ENCODE results near the gene CNBP. TPM values are rescaled to one million over a fixed set of nuclear protein-coding genes. Genes with fewer than 3 reads are reported as not detected.
A peak's percentile ranks its signal among the peaks of the same experiment; 100 is the strongest.

CNBP gene
- total RNA-seq, 2 donors from 2014 or later: 284 to 343 TPM

- no peak for TF ChIP-seq CTCF (conservative IDR thresholded peaks at IDR 0.05)
- Mint-ChIP-seq H3K9me3 (no peaks in the 10 kb centered on the region), H3K27me3 (ENCODE audit: insufficient read depth) (no peaks in the 10 kb centered on the region), H3K27ac (no peak overlapping the region), H3K4me3 (no peak overlapping the region), H3K36me3 (ENCODE audit: low read depth) (no peaks in the 10 kb centered on the region), H3K4me1 (peaks cover 18% of the 10 kb centered on the region)
- 92 to 95% methylated on average over 4 to 6 of the region's 7 CpGs for WGBS, 2 experiments (ENCODE audit: insufficient coverage in 1 of 2, insufficient read length in 1 of 2)
- Histone ChIP-seq H3K4me1 (ENCODE audit: control insufficient read depth, insufficient read depth, low read length) (no peaks in the 10 kb centered on the region), H3K36me3 (ENCODE audit: control insufficient read depth, insufficient read depth, low read length) (no peaks in the 10 kb centered on the region), H3K4me3 (ENCODE audit: low read length) (no peak overlapping the region), H3K27me3 (ENCODE audit: control insufficient read depth, insufficient read depth, low read length, poor library complexity, severe bottlenecking) (no peaks in the 10 kb centered on the region), H3K9ac (ENCODE audit: extremely low read depth, low read length, poor library complexity, severe bottlenecking) (no peak overlapping the region), H3K9me3 (ENCODE audit: control insufficient read depth, low read length) (no peaks in the 10 kb centered on the region), H3K27ac (ENCODE audit: low read depth, low read length) (no peak overlapping the region)
- DNase-seq: no peak
Observed at GRCh38 chr3:129230311-129231019, 46.8 kb upstream of the CNBP start.

GRCh38 chr3:129228891-129229585 lies 45.3 kb upstream of the CNBP start:
- H3K4me3 Mint-ChIP-seq: no peak overlapping the region
- Histone ChIP-seq H3K4me3 (ENCODE audit: low read length) (no peak overlapping the region), H3K36me3 (ENCODE audit: control insufficient read depth, insufficient read depth, low read length) (no peaks in the 10 kb centered on the region), H3K27ac (ENCODE audit: low read depth, low read length) (no peak overlapping the region), H3K4me1 (ENCODE audit: control insufficient read depth, insufficient read depth, low read length) (no peaks in the 10 kb centered on the region), H3K9ac (ENCODE audit: extremely low read depth, low read length, poor library complexity, severe bottlenecking) (no peak overlapping the region), H3K27me3 (ENCODE audit: control insufficient read depth, insufficient read depth, low read length, poor library complexity, severe bottlenecking) (no peaks in the 10 kb centered on the region), H3K9me3 (ENCODE audit: control insufficient read depth, low read length) (no peaks in the 10 kb centered on the region)
- 79 to 83% methylated on average over 10 to 11 of the region's 11 CpGs for WGBS, 2 experiments (ENCODE audit: insufficient coverage in 1 of 2, insufficient read length in 1 of 2)
- H3K27ac Mint-ChIP-seq: peak overlapping the region; percentile 96
- peaks cover 18% of the 10 kb centered on the region for H3K4me1 Mint-ChIP-seq
- peak; percentile 88 for DNase-seq
- H3K36me3 Mint-ChIP-seq (ENCODE audit: low read depth): no peaks in the 10 kb centered on the region
- H3K27me3 Mint-ChIP-seq (ENCODE audit: insufficient read depth): no peaks in the 10 kb centered on the region
- peak; percentile 58 for TF ChIP-seq CTCF (conservative IDR thresholded peaks at IDR 0.05)
- H3K9me3 Mint-ChIP-seq: no peaks in the 10 kb centered on the region

DNA sequence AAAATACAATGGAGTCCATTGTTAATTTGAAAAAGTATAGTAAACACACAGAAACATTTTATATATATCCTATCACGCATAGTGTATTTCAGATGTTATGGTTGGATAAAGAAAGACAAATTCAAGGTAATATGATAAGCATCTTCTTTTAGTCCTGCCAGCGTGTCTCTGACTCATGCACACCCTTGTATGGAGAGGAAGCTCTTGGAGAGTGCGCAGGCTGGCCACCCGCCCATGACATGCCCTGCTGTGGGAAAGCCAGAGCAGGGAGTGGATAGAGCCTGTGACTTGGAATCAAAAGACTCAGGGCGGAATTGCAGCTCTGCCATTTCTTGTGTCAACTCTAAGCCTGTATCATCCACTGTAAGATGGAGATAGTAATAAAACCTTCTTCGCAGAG lies 42.7 kb upstream of the CNBP start:
- no peak overlapping the region for H3K27ac Mint-ChIP-seq
- no peak overlapping the region for H3K27ac ChIP-seq (ENCODE audit: low read depth, low read length)
- no peaks in the 10 kb centered on the region for H3K9me3 Mint-ChIP-seq
- H3K4me1 Mint-ChIP-seq: peaks cover 15% of the 10 kb centered on the region
- no peaks in the 10 kb centered on the region for H3K27me3 Mint-ChIP-seq (ENCODE audit: insufficient read depth)
- no peak for TF ChIP-seq CTCF (conservative IDR thresholded peaks at IDR 0.05)
- H3K36me3 Mint-ChIP-seq (ENCODE audit: low read depth): no peaks in the 10 kb centered on the region
- 93 to 95% methylated on average over 5 to 6 of the region's 6 CpGs for WGBS, 2 experiments (ENCODE audit: insufficient coverage in 1 of 2, insufficient read length in 1 of 2)
- H3K36me3 ChIP-seq (ENCODE audit: control insufficient read depth, insufficient read depth, low read length): no peaks in the 10 kb centered on the region
- H3K9ac ChIP-seq (ENCODE audit: extremely low read depth, low read length, poor library complexity, severe bottlenecking): no peak overlapping the region
- H3K4me1 ChIP-seq (ENCODE audit: control insufficient read depth, insufficient read depth, low read length): no peaks in the 10 kb centered on the region
- DNase-seq: no peak
- H3K9me3 ChIP-seq (ENCODE audit: control insufficient read depth, low read length): no peaks in the 10 kb centered on the region
- no peaks in the 10 kb centered on the region for H3K27me3 ChIP-seq (ENCODE audit: control insufficient read depth, insufficient read depth, low read length, poor library complexity, severe bottlenecking)
- H3K4me3 Mint-ChIP-seq: no peak overlapping the region
- no peak overlapping the region for H3K4me3 ChIP-seq (ENCODE audit: low read length)
